GM19023 (cell line): ENCODE measurements around the gene TP53TG5.

ENCODE experiments used
- ATAC-seq: cut with Tn5 transposase; IDR thresholded peaks from one replicate; pipeline ENCODE4 v1.9.1; 2021; ENCODE audit warnings: mild to moderate bottlenecking, moderate library complexity; ENCODE audit not compliant: unreplicated experiment

TP53TG5 gene

GRCh38 chr20:45346851-45347250 is 31.3 kb downstream of the TP53TG5 start:
- ATAC-seq, result no peak

- ATAC-seq, result no peak
These were observed 31.8 kb downstream of the TP53TG5 start for GRCh38 chr20:45346291-45346718.

- no peak for ATAC-seq
These were observed 32.8 kb downstream of the TP53TG5 start for GRCh38 chr20:45345104-45345936.

- ATAC-seq, result no peak
These were observed 33.8 kb downstream of the TP53TG5 start for GRCh38 chr20:45344168-45344860.

- no peak for ATAC-seq
These were observed 34.5 kb downstream of the TP53TG5 start for GRCh38 chr20:45343532-45344167.

GRCh38 chr20:45342855-45343531 is 35.1 kb downstream of the TP53TG5 start:
- ATAC-seq, result no peak

GRCh38 chr20:45341939-45342854 is 35.9 kb downstream of the TP53TG5 start:
- ATAC-seq, result no peak

GRCh38 chr20:45341579-45341938 is 36.6 kb downstream of the TP53TG5 start:
- ATAC-seq, result no peak

GRCh38 chr20:45340951-45341350 is 37.2 kb downstream of the TP53TG5 start:
- ATAC-seq, result no peak

- ATAC-seq, result no peak
These were observed 37.8 kb downstream of the TP53TG5 start for GRCh38 chr20:45340236-45340847.

GRCh38 chr20:45339799-45340198 is 38.3 kb downstream of the TP53TG5 start:
- ATAC-seq, result no peak

GRCh38 chr20:45339084-45339483 is 39.0 kb downstream of the TP53TG5 start:
- ATAC-seq, result no peak

- ATAC-seq, result no peak
These were observed 39.7 kb downstream of the TP53TG5 start for GRCh38 chr20:45338121-45339030.

- no peak for ATAC-seq
These were observed 40.6 kb downstream of the TP53TG5 start for GRCh38 chr20:45337367-45338120.

- no peak for ATAC-seq
These were observed 41.4 kb downstream of the TP53TG5 start for GRCh38 chr20:45336530-45337366.

- no peak for ATAC-seq
These were observed 47.6 kb downstream of the TP53TG5 start for GRCh38 chr20:45330476-45330875.
